T-cell (primary cell): ENCODE results near the gene ABHD6. TPM values are rescaled to one million over a fixed set of nuclear protein-coding genes. Genes with fewer than 3 reads are reported as not detected.

Experiments used
- ATAC-seq, 4 experiments: fragments of 200-7000 bp in 3 of 4; fragments of 150-1000 bp in 1 of 4; cut with Tn5 transposase; replicated peaks in 1 of 4; 1 replicate in 3 of 4; 2 replicates in 1 of 4; pipeline ENCODE4 v1.10.0; 2021; ENCODE audit warnings: moderate library complexity in 3 of 4, mild to moderate bottlenecking in 2 of 4, moderate number of reproducible peaks in 1 of 4
- CTCF ChIA-PET, 2 donors: fragments of 300-600 bp; sonication (Branson Sonifier 250); formaldehyde crosslinking; loops; one replicate each; lab custom pipeline; 2022; ENCODE audit warnings: antibody characterized with exemption in 2 of 2; lab: Charles Lee
- POLR2A ChIA-PET, 2 donors: fragments of 300-600 bp; sonication (Branson Sonifier 250); formaldehyde crosslinking; loops; one replicate each; lab custom pipeline; 2022; ENCODE audit warnings: antibody characterized with exemption in 2 of 2; lab: Charles Lee
- DNase-seq, 35 experiments: peaks; one replicate each; pipeline versions ENCODE4 v3.0.0 to v3.0.0-alpha.2; 2013 to 2023
- H3K27ac ChIP-seq: one replicate; pipeline ENCODE4 v1.5.1; 2013; ENCODE audit warnings: low read length
- H3K27me3 ChIP-seq, 2 experiments: replicated peaks in 1 of 2; 1 replicate in 1 of 2; 2 replicates in 1 of 2; pipeline versions ENCODE4 v1.6.1 to v1.7.0; 2013; ENCODE audit warnings: low read length in 1 of 2, mixed read lengths in 1 of 2; ENCODE audit not compliant: control insufficient read depth in 2 of 2, insufficient read depth in 2 of 2; ENCODE audit errors: extremely low read depth in 1 of 2
- H3K36me3 ChIP-seq, 2 donors: 1 replicate in 1 of 2; 2 replicates in 1 of 2; pipeline versions ENCODE4 v1.6.1 to v1.7.0; 2013; ENCODE audit warnings: low read length in 1 of 2; ENCODE audit not compliant: control insufficient read depth in 2 of 2, insufficient read depth in 1 of 2; ENCODE audit errors: extremely low read depth in 1 of 2
- H3K4me1 ChIP-seq, 2 experiments: 1 replicate in 1 of 2; 2 replicates in 1 of 2; pipeline versions ENCODE4 v1.6.1 to v1.7.0; 2013; ENCODE audit warnings: low read length in 2 of 2, mixed read lengths in 1 of 2; ENCODE audit not compliant: insufficient read depth in 2 of 2, control insufficient read depth in 1 of 2; ENCODE audit errors: extremely low read depth in 1 of 2
- H3K4me3 ChIP-seq, 2 donors: 1 replicate in 1 of 2; 2 replicates in 1 of 2; pipeline versions ENCODE4 v1.5.1 to v1.7.0; 2013; ENCODE audit warnings: mild to moderate bottlenecking in 2 of 2, low read length in 1 of 2, moderate library complexity in 1 of 2; ENCODE audit not compliant: control insufficient read depth in 1 of 2; ENCODE audit errors: extremely low read depth in 1 of 2
- H3K9me3 ChIP-seq: 2 replicates; pipeline ENCODE4 v1.7.0; 2013
- H3K27ac Mint-ChIP-seq, 2 donors: one replicate each; pipeline ENCODE4 v1.8.0; 2020 to 2021; ENCODE audit warnings: mild to moderate bottlenecking in 2 of 2, mixed read lengths in 2 of 2
- H3K27me3 Mint-ChIP-seq, 2 donors: one replicate each; pipeline ENCODE4 v1.8.0; 2021 to 2022; ENCODE audit warnings: mixed read lengths in 2 of 2
- H3K36me3 Mint-ChIP-seq: one replicate; pipeline ENCODE4 v1.8.0; 2021; ENCODE audit warnings: mixed read lengths
- H3K4me1 Mint-ChIP-seq, 3 donors: one replicate each; pipeline ENCODE4 v1.8.0; 2020 to 2022; ENCODE audit warnings: mixed read lengths in 3 of 3, mild to moderate bottlenecking in 1 of 3
- H3K4me3 Mint-ChIP-seq, 3 donors: one replicate each; pipeline ENCODE4 v1.8.0; 2020 to 2022; ENCODE audit warnings: mild to moderate bottlenecking in 3 of 3, mixed read lengths in 3 of 3, moderate library complexity in 3 of 3
- H3K9me3 Mint-ChIP-seq, 3 donors: one replicate each; pipeline ENCODE4 v1.8.0; 2020 to 2022; ENCODE audit warnings: mixed read lengths in 3 of 3
- WGBS: methylation state at CpG from one replicate; pipeline ENCODE4 v1.1.5; 2013; ENCODE audit warnings: missing lambda C conversion rate; ENCODE audit not compliant: insufficient coverage; 5-methylcytosine and 5-hydroxymethylcytosine counted together
- total RNA-seq, 35 experiments: library from RNA in 6 of 35; stranded (reverse) in 6 of 35; fragments of 120-200 nt in 1 of 35; gene quantifications; one replicate each; pipeline versions ENCODE4 v1.2.1 to v1.2.4 and lab custom pipeline; 2013 to 2026

The ABHD6 gene, protein sequence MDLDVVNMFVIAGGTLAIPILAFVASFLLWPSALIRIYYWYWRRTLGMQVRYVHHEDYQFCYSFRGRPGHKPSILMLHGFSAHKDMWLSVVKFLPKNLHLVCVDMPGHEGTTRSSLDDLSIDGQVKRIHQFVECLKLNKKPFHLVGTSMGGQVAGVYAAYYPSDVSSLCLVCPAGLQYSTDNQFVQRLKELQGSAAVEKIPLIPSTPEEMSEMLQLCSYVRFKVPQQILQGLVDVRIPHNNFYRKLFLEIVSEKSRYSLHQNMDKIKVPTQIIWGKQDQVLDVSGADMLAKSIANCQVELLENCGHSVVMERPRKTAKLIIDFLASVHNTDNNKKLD
- total RNA-seq (1 to 10 TPM; 3.9 to 7.0 (median 5.5) TPM), total RNA-seq (lab: John Stamatoyannopoulos, UW) (1.9 to 14.2 (median 6.3) reads per million in 29 experiments)
- total RNA-seq (2013), result 5.1 TPM

- POLR2A ChIA-PET, result interaction anchor here in 1 of 2 donors (0.6 kb wide), 2 partner anchors 12 to 70 kb away, joined by 3 to 5 read pairs; no protein-coding TSS in a partner anchor
- H3K4me1 Mint-ChIP-seq, result peaks cover 10 to 17% (median 14%) of the 10 kb centered on the region in 3 donors
- Histone ChIP-seq H3K27ac (peak within 1 kb of the TSS; percentile 14), H3K4me1 (peaks cover 4 to 21% of the 10 kb centered on the region in 2 experiments), H3K36me3 (no peaks in the 10 kb centered on the region), H3K9me3 (no peaks in the 10 kb centered on the region), H3K27me3 (peaks cover 0 to 22% of the 10 kb centered on the region in 2 experiments), H3K4me3 (peak within 1 kb of the TSS; percentile 85 to 92)
- H3K36me3 Mint-ChIP-seq, result no peaks in the 10 kb centered on the region
- ATAC-seq (peak; percentile 85 to 91 (median 89)), DNase-seq (peak; percentile 37 to 87 (median 74))
- peak within 1 kb of the TSS; percentile 89 to 91 (median 90) for H3K4me3 Mint-ChIP-seq
- no peaks in the 10 kb centered on the region for H3K9me3 Mint-ChIP-seq
- under 1% methylated on average over 62 of the region's 77 CpGs for WGBS
- H3K27ac Mint-ChIP-seq, result peak within 1 kb of the TSS; percentile 81 to 85
- CTCF ChIA-PET, result interaction anchor here (0.6 to 3.8 kb wide), 3 partner anchors 69 to 277 kb away, joined by 4 to 25 read pairs (median 6); partner anchors contain the start of genes HTD2 (in 1 of the 2) and RPP14 (in 1 of the 2)
- H3K27me3 Mint-ChIP-seq, result peaks cover 8 to 12% of the 10 kb centered on the region in 2 donors
These were observed at the start of gene ABHD6 for GRCh38 chr3:58237238-58237940. ABHD6 (plus strand) TSS chr3:58237792; CDS start chr3:58256587, 18,795 bp downstream.

GRCh38 chr3:58188173-58188564 is 49.4 kb upstream of the ABHD6 start:
- 96% methylated on average over 4 of the region's 6 CpGs for WGBS
- Mint-ChIP-seq H3K9me3 (no peaks in the 10 kb centered on the region), H3K4me1 (peaks cover 0 to 2% (median 2%) of the 10 kb centered on the region in 3 donors), H3K27ac (no peak overlapping the region), H3K27me3 (no peaks in the 10 kb centered on the region), H3K36me3 (no peaks in the 10 kb centered on the region), H3K4me3 (no peak overlapping the region)
- H3K36me3 ChIP-seq, result no peaks in the 10 kb centered on the region
- no peak overlapping the region for H3K4me3 ChIP-seq
- ChIA-PET POLR2A (interaction anchor here in 1 of 2 donors (0.5 kb wide), 1 partner anchor 29 kb away, joined by 3 read pairs; no protein-coding TSS in a partner anchor), CTCF (interaction anchor here (0.6 to 2.0 kb wide), 19 partner anchors 9 to 1407 kb away, joined by 3 to 14 read pairs (median 4); partner anchors contain the start of genes HTD2 (in 1 of the 2) and RPP14 (in 1 of the 2))
- ATAC-seq (no peak), DNase-seq (no peak)
- H3K9me3 ChIP-seq, result no peaks in the 10 kb centered on the region
- H3K27ac ChIP-seq, result no peak overlapping the region
- H3K27me3 ChIP-seq, result peaks cover 0 to 2% of the 10 kb centered on the region in 2 experiments
- peaks cover 0 to 5% of the 10 kb centered on the region in 2 experiments for H3K4me1 ChIP-seq

GRCh38 chr3:58188921-58189451 is 48.6 kb upstream of the ABHD6 start:
- Histone ChIP-seq H3K9me3 (no peaks in the 10 kb centered on the region), H3K27ac (no peak overlapping the region), H3K36me3 (no peaks in the 10 kb centered on the region), H3K4me1 (peaks cover 0 to 5% of the 10 kb centered on the region in 2 experiments), H3K4me3 (no peak overlapping the region), H3K27me3 (peaks cover 0 to 2% of the 10 kb centered on the region in 2 experiments)
- Mint-ChIP-seq H3K9me3 (no peaks in the 10 kb centered on the region), H3K27ac (no peak overlapping the region), H3K4me3 (no peak overlapping the region), H3K27me3 (no peaks in the 10 kb centered on the region), H3K36me3 (no peaks in the 10 kb centered on the region), H3K4me1 (peaks cover 0 to 2% (median 2%) of the 10 kb centered on the region in 3 donors)
- ChIA-PET CTCF (interaction anchor here (0.6 to 2.0 kb wide), 9 partner anchors 10 to 576 kb away, joined by 3 to 14 read pairs (median 4); partner anchors contain the start of gene DNASE1L3 (in 1 of the 2)), POLR2A (no interaction called here)
- WGBS, result 79% methylated on average over 5 of the region's 10 CpGs
- DNase-seq (no peak), ATAC-seq (no peak)

DNA sequence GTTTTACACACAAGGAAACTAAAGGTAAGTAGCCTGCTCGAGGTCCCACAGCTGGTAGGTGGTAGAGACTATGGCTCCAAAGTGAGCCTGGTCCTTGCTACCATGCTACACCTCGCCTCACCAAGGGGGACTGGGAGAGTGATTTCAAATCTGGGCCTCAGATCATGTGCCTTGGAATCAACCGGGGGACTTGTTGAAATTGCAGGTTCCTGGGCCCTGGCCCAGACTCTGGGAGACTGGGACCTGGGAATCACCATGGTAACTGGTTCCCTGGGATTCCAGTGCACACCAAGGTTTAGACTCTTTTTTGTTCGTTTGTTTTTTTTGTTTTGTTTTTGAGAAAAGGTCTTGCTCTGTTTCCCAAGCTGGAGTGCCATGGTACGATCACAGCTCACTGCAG is 47.9 kb upstream of the ABHD6 start:
- H3K36me3 ChIP-seq, result no peaks in the 10 kb centered on the region

GRCh38 chr3:58190291-58190690 is 47.3 kb upstream of the ABHD6 start:
- peaks cover 0 to 5% of the 10 kb centered on the region in 2 experiments for H3K4me1 ChIP-seq
- H3K9me3 ChIP-seq, result no peaks in the 10 kb centered on the region
- no peaks in the 10 kb centered on the region for H3K36me3 ChIP-seq
- CTCF ChIA-PET, result interaction anchor here in 1 of 2 donors (0.7 to 0.9 kb wide), 2 partner anchors 12 to 20 kb away, joined by 3 read pairs; partner anchors contain the start of gene DNASE1L3
- POLR2A ChIA-PET, result no interaction called here
- no peak overlapping the region for H3K27ac ChIP-seq
- H3K4me3 ChIP-seq, result no peak overlapping the region
- H3K27ac Mint-ChIP-seq, result no peak overlapping the region
- no peaks in the 10 kb centered on the region for H3K27me3 Mint-ChIP-seq
- WGBS, result 94% methylated on average over 3 of the region's 4 CpGs
- no peak overlapping the region for H3K4me3 Mint-ChIP-seq
- H3K36me3 Mint-ChIP-seq, result no peaks in the 10 kb centered on the region
- peaks cover 0 to 2% (median 2%) of the 10 kb centered on the region in 3 donors for H3K4me1 Mint-ChIP-seq
- DNase-seq, result no peak
- no peak for ATAC-seq
- H3K27me3 ChIP-seq, result peaks cover 0 to 2% of the 10 kb centered on the region in 2 experiments
- H3K9me3 Mint-ChIP-seq, result no peaks in the 10 kb centered on the region

More for the DNA sequence above, 47.9 kb upstream of the ABHD6 start:
- Histone ChIP-seq H3K9me3 (no peaks in the 10 kb centered on the region), H3K4me1 (peaks cover 0 to 5% of the 10 kb centered on the region in 2 experiments), H3K4me3 (no peak overlapping the region), H3K27ac (no peak overlapping the region), H3K27me3 (peaks cover 0 to 2% of the 10 kb centered on the region in 2 experiments)
- H3K9me3 Mint-ChIP-seq, result no peaks in the 10 kb centered on the region
- 77% methylated on average over 4 of the region's 5 CpGs for WGBS
- no peak overlapping the region for H3K4me3 Mint-ChIP-seq
- no peaks in the 10 kb centered on the region for H3K36me3 Mint-ChIP-seq
- ATAC-seq, result no peak
- DNase-seq, result no peak
- no peak overlapping the region for H3K27ac Mint-ChIP-seq
- no peaks in the 10 kb centered on the region for H3K27me3 Mint-ChIP-seq
- CTCF ChIA-PET, result interaction anchor here in 1 of 2 donors (0.9 kb wide), 1 partner anchor 12 kb away, joined by 3 read pairs; no protein-coding TSS in a partner anchor
- peaks cover 0 to 2% (median 2%) of the 10 kb centered on the region in 3 donors for H3K4me1 Mint-ChIP-seq
- POLR2A ChIA-PET, result no interaction called here
